GM23338 (cell line): ENCODE data around the gene DUSP5. TPM values are rescaled to one million over a fixed set of nuclear protein-coding genes. Genes with fewer than 3 reads are reported as not detected.

Experiments
- ATAC-seq: fragments of 200-7000 bp; cut with Tn5 transposase; 3 replicates; pipeline ENCODE4 v1.9.1; 2020
- DNase-seq: peaks from one replicate; pipeline ENCODE4 v3.0.0-alpha.2; 2015; ENCODE audit warnings: low spot score
- H2AFZ ChIP-seq: fragments of 200-600 bp; sonication (generic); 2 replicates; pipeline ENCODE4 v1.8.0; 2016; ENCODE audit warnings: antibody characterized with exemption, mild to moderate bottlenecking, moderate library complexity
- H3F3A ChIP-seq: fragments of 200-600 bp; sonication (generic); replicated peaks from 2 replicates; pipeline ENCODE4 v1.8.0; 2017; ENCODE audit warnings: antibody characterized with exemption, mixed run types, low read depth
- H3K27ac ChIP-seq: fragments of 200-600 bp; sonication (generic); 2 replicates; pipeline ENCODE4 v1.6.1; 2016; ENCODE audit warnings: low read depth
- H3K27me3 ChIP-seq: fragments of 200-600 bp; sonication (generic); 2 replicates; pipeline ENCODE4 v1.8.0; 2016; ENCODE audit warnings: mild to moderate bottlenecking, mixed run types, moderate library complexity; ENCODE audit not compliant: insufficient read depth
- H3K36me3 ChIP-seq: fragments of 200-600 bp; sonication (generic); 2 replicates; pipeline ENCODE4 v1.8.0; 2016; ENCODE audit warnings: mild to moderate bottlenecking; ENCODE audit not compliant: insufficient read depth
- H3K4me1 ChIP-seq: fragments of 200-600 bp; sonication (generic); 2 replicates; pipeline ENCODE4 v1.8.0; 2016; ENCODE audit warnings: mild to moderate bottlenecking, moderate library complexity; ENCODE audit not compliant: insufficient read depth
- H3K4me2 ChIP-seq: fragments of 200-600 bp; sonication (generic); 2 replicates; pipeline ENCODE4 v1.7.1; 2017; ENCODE audit warnings: mixed run types
- H3K4me3 ChIP-seq: fragments of 200-600 bp; sonication (generic); 2 replicates; pipeline ENCODE4 v1.6.1; 2016; ENCODE audit warnings: mixed run types
- H3K79me2 ChIP-seq: fragments of 200-600 bp; sonication (generic); replicated peaks from 2 replicates; pipeline ENCODE4 v1.8.0; 2017; ENCODE audit warnings: mild to moderate bottlenecking; ENCODE audit not compliant: insufficient read depth
- H3K9me2 ChIP-seq: fragments of 200-600 bp; sonication (generic); 2 replicates; pipeline ENCODE4 v1.8.0; 2017; ENCODE audit not compliant: insufficient read depth
- H4K20me1 ChIP-seq: fragments of 200-600 bp; sonication (generic); replicated peaks from 2 replicates; pipeline ENCODE4 v1.8.0; 2017; ENCODE audit warnings: mild to moderate bottlenecking; ENCODE audit not compliant: insufficient read depth
- H3K27ac Mint-ChIP-seq: 2 replicates; pipeline ENCODE4 v1.8.0; 2020; ENCODE audit warnings: inconsistent platforms, mild to moderate bottlenecking, moderate library complexity, mixed read lengths
- H3K27me3 Mint-ChIP-seq: 3 replicates; pipeline ENCODE4 v1.8.0; 2022; ENCODE audit warnings: low read depth, mild to moderate bottlenecking, moderate library complexity, mixed read lengths, inconsistent platforms; ENCODE audit not compliant: insufficient read depth, poor library complexity
- H3K36me3 Mint-ChIP-seq: 3 replicates; pipeline ENCODE4 v1.8.0; 2021; ENCODE audit warnings: low read depth, mild to moderate bottlenecking, inconsistent platforms, moderate library complexity, mixed read lengths
- H3K4me1 Mint-ChIP-seq: 3 replicates; pipeline ENCODE4 v1.8.0; 2020; ENCODE audit warnings: mild to moderate bottlenecking, inconsistent platforms, mixed read lengths
- H3K4me3 Mint-ChIP-seq: 3 replicates; pipeline ENCODE4 v1.8.0; 2021; ENCODE audit warnings: moderate library complexity, mild to moderate bottlenecking, inconsistent platforms, mixed read lengths
- H3K9me3 Mint-ChIP-seq: 3 replicates; pipeline ENCODE4 v1.8.0; 2020; ENCODE audit warnings: moderate library complexity, mild to moderate bottlenecking, inconsistent platforms, mixed read lengths
- CREB1 ChIP-seq: fragments of 250-450 bp; sonication (Bioruptor Pico); IDR thresholded peaks from 2 replicates; pipeline ENCODE4 v1.5.0; 2020; ENCODE audit warnings: low read depth, mild to moderate bottlenecking, moderate library complexity
- ETS1 ChIP-seq: IDR thresholded peaks from 2 replicates; pipeline ENCODE4 v1.6.1; 2016; ENCODE audit warnings: antibody characterized with exemption
- EZH2 ChIP-seq: fragments of 200-600 bp; sonication (generic); IDR thresholded peaks from one replicate; pipeline ENCODE4 v1.8.0; 2017; ENCODE audit warnings: antibody characterized with exemption, mild to moderate bottlenecking, low read depth; ENCODE audit not compliant: unreplicated experiment
- EZH2phosphoT487 ChIP-seq: fragments of 200-600 bp; sonication (generic); IDR thresholded peaks from one replicate; pipeline ENCODE4 v1.8.1; 2018; ENCODE audit warnings: antibody characterized with exemption; ENCODE audit not compliant: unreplicated experiment
- JUNB ChIP-seq: IDR thresholded peaks from one replicate; pipeline ENCODE4 v1.6.1; 2016; ENCODE audit warnings: antibody characterized with exemption; ENCODE audit not compliant: unreplicated experiment
- NANOG ChIP-seq: IDR thresholded peaks from 2 replicates; pipeline ENCODE4 v1.6.1; 2016; ENCODE audit warnings: antibody characterized with exemption, borderline replicate concordance
- POLR2AphosphoS5 ChIP-seq: IDR thresholded peaks from 2 replicates; pipeline ENCODE4 v1.6.1; 2016; ENCODE audit warnings: antibody characterized with exemption, low read depth
- STAT1 ChIP-seq: IDR thresholded peaks from one replicate; pipeline ENCODE4 v1.6.1; 2016; ENCODE audit warnings: antibody characterized with exemption; ENCODE audit not compliant: unreplicated experiment
- ZNF114 ChIP-seq: fragments of 250-450 bp; sonication (Bioruptor Pico); IDR thresholded peaks from 2 replicates; pipeline ENCODE4 v1.5.0; 2020; ENCODE audit warnings: mild to moderate bottlenecking, moderate library complexity
- ZNF331 ChIP-seq: fragments of 250-450 bp; sonication (Bioruptor Pico); IDR thresholded peaks from 2 replicates; pipeline ENCODE4 v1.5.0; 2020; ENCODE audit warnings: low read depth, mild to moderate bottlenecking, moderate library complexity
- ZNF462 ChIP-seq: fragments of 250-450 bp; sonication (Bioruptor Pico); IDR thresholded peaks from 2 replicates; pipeline ENCODE4 v1.5.0; 2020; ENCODE audit warnings: mild to moderate bottlenecking, moderate library complexity
- polyA plus RNA-seq: library from polyadenylated mRNA; unstranded; fragments of >200 nt; fragmentation: Nextera tagmentation; extraction: Ambion mirVana; gene quantifications from 2 replicates; pipeline ENCODE4 v1.2.1, GENCODE V29; 2016
- total RNA-seq: library from RNA; depleted of rRNA; stranded (reverse); fragments of >200 nt; shearing (Covaris generic); gene quantifications from 2 replicates; pipeline ENCODE4 v1.2.3, GENCODE V29; 2014
- TF ChIP-seq, protein P1 (sequence below), 2 experiments: fragments of 200-600 bp in 1 of 2; sonication (generic) in 1 of 2; conservative IDR thresholded peaks; 2 replicates each; pipeline versions ENCODE4 v1.5.1 to v1.6.1; 2016 to 2017; ENCODE audit warnings: antibody characterized with exemption in 2 of 2, low read depth in 2 of 2, mild to moderate bottlenecking in 2 of 2, moderate library complexity in 1 of 2

DUSP5 gene
- total and polyA plus RNA-seq, 2 experiments from 2014 or later: 10.8 to 35.9 TPM

- no peak overlapping the region for H3K4me3 ChIP-seq
- H3K9me2 ChIP-seq: no peaks in the 10 kb centered on the region
- H3K27me3 ChIP-seq: no peaks in the 10 kb centered on the region
- H3K9me3 Mint-ChIP-seq: no peaks in the 10 kb centered on the region
- no peak for TF ChIP-seq ZNF462 (CRISPR knock-in tag)
- TF ChIP-seq POLR2AphosphoS5: peak; percentile 23; the same call in 1 of the 2 replicates
- TF ChIP-seq EZH2: no peak
- no peak for TF ChIP-seq JUNB
- H3K36me3 Mint-ChIP-seq: peaks cover 72% of the 10 kb centered on the region
- ATAC-seq (no peak), DNase-seq (no peak)
- 0 out of 2 replicates have a peak, but pooled peaks cover 5% of the 10 kb centered on the region for H3K36me3 ChIP-seq
- no peaks in the 10 kb centered on the region for H3K27me3 Mint-ChIP-seq
- peaks cover 6% of the 10 kb centered on the region; the same call in 2 of the 3 replicates for H3K4me1 Mint-ChIP-seq
- no peaks in the 10 kb centered on the region for H3F3A ChIP-seq
- no peaks in the 10 kb centered on the region for H3K4me1 ChIP-seq
- H3K27ac Mint-ChIP-seq: no peak overlapping the region
- 0 out of 2 replicates have a peak, but pooled peaks cover 1% of the 10 kb centered on the region for H3K79me2 ChIP-seq
- no peak overlapping the region for H3K4me2 ChIP-seq
- H3K27ac ChIP-seq: no peak overlapping the region
- no peaks in the 10 kb centered on the region for H4K20me1 ChIP-seq
- H2AFZ ChIP-seq: no peak overlapping the region
- H3K4me3 Mint-ChIP-seq: no peak overlapping the region
Observed at GRCh38 chr10:110512461-110513187, 14.9 kb downstream of the DUSP5 start.

DNA sequence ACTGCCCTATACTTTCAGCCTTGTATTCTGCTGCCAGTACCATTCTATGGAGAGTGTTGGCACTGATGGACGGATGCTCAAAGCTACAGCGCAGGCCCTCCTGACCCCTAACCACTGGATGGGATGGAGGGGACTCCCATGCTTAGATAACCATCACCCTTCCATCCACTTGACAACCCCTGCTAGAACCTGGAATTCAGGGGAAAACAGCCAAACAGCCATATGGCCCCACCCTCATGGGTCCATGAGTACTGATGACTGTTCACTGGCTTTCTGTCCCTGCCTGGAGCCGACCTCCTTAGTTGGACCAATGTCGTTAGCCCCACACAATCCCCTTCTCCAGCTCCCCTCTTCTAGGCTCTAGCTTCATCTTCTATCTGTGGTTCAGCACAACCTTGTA is 16.2 kb downstream of the DUSP5 start:
- no peak overlapping the region for H3K27ac Mint-ChIP-seq
- H3K4me1 ChIP-seq: no peaks in the 10 kb centered on the region
- H3K9me2 ChIP-seq: no peaks in the 10 kb centered on the region
- no peak overlapping the region for H3K4me2 ChIP-seq
- H3K36me3 ChIP-seq: 0 out of 2 replicates have a peak, but pooled peaks cover 3% of the 10 kb centered on the region
- H3K4me1 Mint-ChIP-seq: peaks cover 2% of the 10 kb centered on the region; the same call in 1 of the 3 replicates
- H3K4me3 ChIP-seq: no peak overlapping the region
- DNase-seq: no peak
- no peaks in the 10 kb centered on the region for H3K79me2 ChIP-seq
- no peaks in the 10 kb centered on the region for H3K27me3 Mint-ChIP-seq
- H3K27me3 ChIP-seq: no peaks in the 10 kb centered on the region
- H4K20me1 ChIP-seq: no peaks in the 10 kb centered on the region
- H3K27ac ChIP-seq: no peak overlapping the region
- no peak overlapping the region for H3K4me3 Mint-ChIP-seq
- no peak overlapping the region for H2AFZ ChIP-seq
- peaks cover 58% of the 10 kb centered on the region for H3K36me3 Mint-ChIP-seq
- no peak for ATAC-seq
- no peaks in the 10 kb centered on the region for H3K9me3 Mint-ChIP-seq
- no peaks in the 10 kb centered on the region for H3F3A ChIP-seq
- no peak for TF ChIP-seq ZNF331 (CRISPR knock-in tag)
- no peak for TF ChIP-seq ZNF114 (CRISPR knock-in tag)
- no peak for TF ChIP-seq ETS1
- no peak for TF ChIP-seq EZH2
- TF ChIP-seq STAT1: no peak
- no peak for TF ChIP-seq POLR2AphosphoS5
- no peak for TF ChIP-seq EZH2phosphoT487
- TF ChIP-seq, protein P1, sequence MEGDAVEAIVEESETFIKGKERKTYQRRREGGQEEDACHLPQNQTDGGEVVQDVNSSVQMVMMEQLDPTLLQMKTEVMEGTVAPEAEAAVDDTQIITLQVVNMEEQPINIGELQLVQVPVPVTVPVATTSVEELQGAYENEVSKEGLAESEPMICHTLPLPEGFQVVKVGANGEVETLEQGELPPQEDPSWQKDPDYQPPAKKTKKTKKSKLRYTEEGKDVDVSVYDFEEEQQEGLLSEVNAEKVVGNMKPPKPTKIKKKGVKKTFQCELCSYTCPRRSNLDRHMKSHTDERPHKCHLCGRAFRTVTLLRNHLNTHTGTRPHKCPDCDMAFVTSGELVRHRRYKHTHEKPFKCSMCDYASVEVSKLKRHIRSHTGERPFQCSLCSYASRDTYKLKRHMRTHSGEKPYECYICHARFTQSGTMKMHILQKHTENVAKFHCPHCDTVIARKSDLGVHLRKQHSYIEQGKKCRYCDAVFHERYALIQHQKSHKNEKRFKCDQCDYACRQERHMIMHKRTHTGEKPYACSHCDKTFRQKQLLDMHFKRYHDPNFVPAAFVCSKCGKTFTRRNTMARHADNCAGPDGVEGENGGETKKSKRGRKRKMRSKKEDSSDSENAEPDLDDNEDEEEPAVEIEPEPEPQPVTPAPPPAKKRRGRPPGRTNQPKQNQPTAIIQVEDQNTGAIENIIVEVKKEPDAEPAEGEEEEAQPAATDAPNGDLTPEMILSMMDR (conservative IDR thresholded peaks at IDR 0.05; ENCODE audit: low read depth in 2 of 2): no peak
- no peak for TF ChIP-seq NANOG
- TF ChIP-seq CREB1 (CRISPR knock-in tag): no peak
